ENCODE results near the gene FBXL12.

DNA sequence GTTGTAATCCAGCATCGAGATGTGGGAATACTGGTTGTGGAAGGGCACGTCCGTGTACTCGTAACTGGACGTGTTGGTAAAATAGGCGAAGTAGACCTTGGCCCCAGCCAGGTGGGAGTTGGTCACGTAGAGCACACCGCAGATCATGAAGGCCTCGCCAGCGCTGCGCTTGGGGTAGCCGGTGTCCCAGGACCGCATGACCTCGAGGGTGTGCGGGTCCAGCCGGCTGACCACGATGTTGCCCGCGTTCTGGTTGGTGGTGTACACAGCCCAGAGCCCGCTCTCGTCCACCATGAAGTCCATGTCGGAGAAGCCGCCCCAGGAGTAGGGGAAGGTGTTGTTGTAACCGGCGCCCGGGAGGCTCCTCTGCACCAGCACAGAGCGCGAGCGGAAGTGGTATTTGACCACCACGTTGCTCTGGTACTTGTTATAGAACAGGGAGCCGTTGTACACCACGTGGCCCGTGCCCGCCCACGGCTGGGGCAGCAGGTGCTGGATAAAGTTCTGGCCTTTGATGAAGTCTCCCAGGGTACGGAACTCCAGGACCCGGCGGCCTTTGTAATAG lies 35.5 kb upstream of the FBXL12 start:
- TF ChIP-seq POLR2AphosphoS5 (IDR thresholded peaks at IDR 0.05), result no peak
- TF ChIP-seq POLR2A (IDR thresholded peaks at IDR 0.05), result no peak
- TF ChIP-seq, protein P1, sequence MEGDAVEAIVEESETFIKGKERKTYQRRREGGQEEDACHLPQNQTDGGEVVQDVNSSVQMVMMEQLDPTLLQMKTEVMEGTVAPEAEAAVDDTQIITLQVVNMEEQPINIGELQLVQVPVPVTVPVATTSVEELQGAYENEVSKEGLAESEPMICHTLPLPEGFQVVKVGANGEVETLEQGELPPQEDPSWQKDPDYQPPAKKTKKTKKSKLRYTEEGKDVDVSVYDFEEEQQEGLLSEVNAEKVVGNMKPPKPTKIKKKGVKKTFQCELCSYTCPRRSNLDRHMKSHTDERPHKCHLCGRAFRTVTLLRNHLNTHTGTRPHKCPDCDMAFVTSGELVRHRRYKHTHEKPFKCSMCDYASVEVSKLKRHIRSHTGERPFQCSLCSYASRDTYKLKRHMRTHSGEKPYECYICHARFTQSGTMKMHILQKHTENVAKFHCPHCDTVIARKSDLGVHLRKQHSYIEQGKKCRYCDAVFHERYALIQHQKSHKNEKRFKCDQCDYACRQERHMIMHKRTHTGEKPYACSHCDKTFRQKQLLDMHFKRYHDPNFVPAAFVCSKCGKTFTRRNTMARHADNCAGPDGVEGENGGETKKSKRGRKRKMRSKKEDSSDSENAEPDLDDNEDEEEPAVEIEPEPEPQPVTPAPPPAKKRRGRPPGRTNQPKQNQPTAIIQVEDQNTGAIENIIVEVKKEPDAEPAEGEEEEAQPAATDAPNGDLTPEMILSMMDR (IDR thresholded peaks at IDR 0.05), result no peak
